HG03520 (cell line): ENCODE measurements around the gene PRKCE.

Experiments
- ATAC-seq: cut with Tn5 transposase; IDR thresholded peaks from one replicate; pipeline ENCODE4 v1.9.1; 2021; ENCODE audit warnings: mild to moderate bottlenecking, moderate library complexity; ENCODE audit not compliant: unreplicated experiment

PRKCE gene

DNA sequence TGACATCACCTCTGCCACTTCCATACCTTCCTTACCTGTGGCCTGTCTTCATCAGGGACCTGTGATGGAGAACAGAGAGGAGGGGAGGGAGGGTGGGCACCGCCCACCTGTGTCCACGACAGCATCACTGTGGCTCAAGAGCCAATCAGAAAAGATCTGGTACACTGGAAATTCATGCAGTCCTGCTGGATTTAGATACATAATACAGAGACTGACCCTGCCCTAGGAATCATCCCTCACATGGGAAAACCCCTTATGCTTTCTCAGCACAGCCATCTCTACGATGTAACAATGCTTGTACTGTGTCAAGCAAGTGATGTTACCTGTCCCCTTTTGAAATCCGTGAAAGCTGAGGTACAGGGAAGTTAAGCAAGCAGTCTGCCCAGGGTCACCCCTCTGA lies 500.1 kb downstream of the PRKCE start:
- ATAC-seq = no peak

DNA sequence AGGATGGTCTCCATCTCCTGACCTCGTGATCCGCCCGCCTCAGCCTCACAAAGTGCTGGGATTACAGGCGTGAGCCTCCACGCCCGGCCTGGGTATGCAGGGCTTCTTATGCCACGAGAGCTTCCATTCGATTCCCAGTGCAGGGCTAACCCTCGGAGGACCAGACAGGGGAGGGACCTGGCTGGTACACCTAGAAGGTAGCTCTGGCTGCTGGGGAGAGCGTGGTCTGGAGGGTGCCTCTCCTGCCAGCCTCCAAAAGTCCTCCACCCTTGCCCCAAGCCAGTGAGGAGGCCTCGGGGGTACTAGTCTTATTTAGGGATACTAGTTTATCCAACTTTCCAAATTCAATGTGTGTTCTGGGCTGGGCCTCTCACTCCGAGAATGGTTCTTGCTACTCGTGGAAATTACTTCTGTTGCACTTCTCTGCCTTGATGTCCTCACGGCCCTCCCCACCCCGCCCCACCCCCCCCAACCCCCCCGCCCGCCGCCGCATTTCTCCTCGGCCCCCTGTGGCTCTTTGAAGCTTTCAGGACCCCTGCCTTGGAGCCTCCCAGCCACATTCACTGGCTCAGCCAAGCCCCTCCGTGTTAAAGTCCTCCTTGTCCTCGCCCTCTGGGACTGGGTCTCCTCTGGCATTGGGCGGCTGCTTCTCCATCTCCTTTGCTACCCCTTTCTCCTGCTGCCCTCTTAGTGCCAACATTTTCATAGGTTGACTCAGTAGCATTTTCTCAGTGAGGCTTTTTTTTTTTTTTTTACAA lies 502.7 kb downstream of the PRKCE start:
- ATAC-seq = no peak

DNA sequence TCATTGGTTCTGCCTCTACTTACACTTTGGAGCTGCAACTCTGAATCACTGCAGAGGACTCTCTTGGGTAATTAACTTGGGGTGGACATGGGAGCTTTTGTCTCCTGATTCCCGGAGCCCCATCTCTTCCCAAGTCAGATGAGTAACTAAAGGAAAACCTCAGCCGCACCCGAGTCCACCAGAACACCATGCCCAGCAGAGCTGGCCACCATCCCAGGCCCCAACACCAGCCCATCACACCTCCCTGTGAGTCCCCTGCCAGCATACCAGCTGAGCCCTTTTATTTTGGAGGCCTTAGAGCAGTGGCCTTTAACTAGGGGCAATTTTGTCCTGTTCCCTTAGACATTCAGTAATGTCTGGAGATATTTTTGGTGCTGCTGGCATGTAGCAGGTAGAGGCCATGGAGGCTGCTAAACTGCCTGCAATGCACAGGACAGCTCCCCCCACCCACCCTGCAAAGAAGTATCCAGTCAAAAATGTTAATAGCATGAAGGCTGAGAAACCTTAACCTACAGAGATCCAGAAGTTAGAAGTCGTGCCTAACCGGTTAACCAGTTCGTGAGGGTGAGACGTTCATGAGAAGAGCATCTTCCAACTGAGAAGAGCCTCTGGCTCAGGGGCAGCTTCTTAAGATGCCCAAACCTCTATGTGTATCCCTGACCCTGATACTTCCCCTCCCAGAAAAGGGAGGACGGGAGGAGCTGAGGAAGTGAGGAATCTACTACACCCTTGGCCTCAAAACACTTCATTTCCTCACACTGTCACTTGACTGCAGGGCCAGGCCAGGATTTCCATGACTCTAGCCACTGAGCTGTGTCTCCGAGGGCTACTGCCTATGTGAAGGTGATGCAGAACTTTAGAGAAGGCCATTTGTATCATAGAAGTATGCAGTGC lies 505.8 kb downstream of the PRKCE start:
- no peak for ATAC-seq

DNA sequence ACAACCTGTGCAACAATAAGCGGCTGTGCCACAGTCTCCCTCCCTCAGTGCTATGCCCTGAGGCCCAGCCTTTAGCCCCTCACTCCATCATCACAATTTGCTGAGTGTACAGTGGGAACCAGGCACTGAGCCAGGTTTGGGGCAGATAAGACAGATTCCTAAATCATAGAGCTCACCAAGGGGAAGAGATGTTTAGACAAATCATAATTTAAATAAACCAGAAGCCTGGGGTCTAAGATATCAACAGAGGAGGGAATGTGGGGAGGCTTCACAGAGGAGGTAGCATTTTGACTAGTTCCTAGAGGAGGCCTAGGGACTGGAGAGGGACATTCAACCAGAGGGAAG lies 506.5 kb downstream of the PRKCE start:
- ATAC-seq = no peak

DNA sequence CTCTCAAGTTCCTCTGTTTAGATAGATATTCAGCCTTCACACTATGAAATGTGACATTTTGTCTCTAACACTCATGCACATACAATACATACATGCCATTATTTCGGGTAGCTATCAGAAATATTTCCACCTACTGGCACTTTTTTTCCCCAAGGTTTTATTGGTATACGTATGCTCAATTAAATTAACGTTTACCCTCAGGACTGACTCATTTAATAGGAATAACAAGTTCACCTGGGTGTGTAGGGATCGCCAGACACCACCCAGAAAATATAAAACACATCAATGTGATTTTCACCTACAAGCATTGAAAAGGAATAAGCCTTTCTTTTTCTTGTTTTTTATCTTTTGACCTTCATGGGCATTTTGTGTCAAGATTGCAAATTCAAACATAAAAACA lies 507.2 kb downstream of the PRKCE start:
- ATAC-seq = no peak

DNA sequence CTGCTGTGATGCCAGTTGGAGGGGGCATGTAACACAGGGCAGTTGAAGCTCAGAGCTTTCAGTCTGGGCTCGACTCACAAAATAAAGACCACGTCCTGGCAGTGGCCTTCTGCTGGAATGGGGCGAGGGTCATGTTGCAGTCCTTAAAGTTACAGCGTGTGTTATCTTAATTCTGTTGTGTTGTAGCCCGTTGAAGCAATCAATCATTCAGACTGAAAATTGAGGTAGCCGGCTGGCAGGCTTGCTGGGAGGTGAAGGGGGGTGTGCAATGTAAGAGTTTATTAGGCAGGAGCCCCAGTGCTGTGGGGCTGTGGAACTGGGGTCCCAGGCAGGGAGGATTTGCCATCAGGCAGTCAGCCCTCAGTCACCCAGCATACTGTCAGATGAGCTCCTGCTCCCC lies 508.9 kb downstream of the PRKCE start:
- ATAC-seq = no peak

DNA sequence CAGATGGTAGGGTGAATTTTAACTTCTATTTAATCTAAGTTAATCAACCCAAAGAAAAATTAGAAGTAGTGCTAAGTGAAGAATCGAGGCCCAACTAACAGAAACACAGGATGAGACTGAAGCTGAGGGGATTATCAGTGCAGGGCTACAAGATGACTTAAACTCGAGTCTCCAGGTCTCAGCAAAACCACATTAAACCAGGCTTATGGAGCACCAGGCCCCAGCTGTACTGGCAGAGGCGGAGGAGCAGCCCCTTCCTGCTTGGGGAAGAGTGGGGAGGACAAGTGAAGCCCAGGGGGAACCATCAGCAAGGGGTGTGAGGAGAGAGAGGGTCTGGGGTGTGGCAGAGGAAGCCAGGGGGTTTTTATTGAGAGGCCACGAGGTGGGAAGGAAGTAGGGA lies 509.8 kb downstream of the PRKCE start:
- no peak for ATAC-seq

DNA sequence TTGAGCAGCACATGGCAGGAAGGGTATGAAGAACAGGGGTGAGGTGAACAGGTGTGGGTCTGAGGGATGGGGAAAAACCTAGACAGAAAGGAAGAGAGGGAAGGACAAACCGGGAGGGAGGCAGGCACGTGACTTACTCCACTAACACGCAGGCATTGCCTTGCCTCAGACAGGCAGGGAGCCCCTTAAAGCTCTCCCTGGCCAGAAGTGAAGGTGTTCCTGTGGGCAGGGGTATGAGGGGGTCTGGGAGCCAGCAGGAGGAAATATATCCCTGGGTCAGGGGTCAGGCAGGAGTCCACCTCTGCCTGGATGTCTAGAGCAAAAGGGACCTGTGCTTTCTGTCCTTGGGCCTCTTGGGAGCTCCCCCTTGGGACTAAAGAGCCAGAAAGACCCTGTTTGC lies 510.4 kb downstream of the PRKCE start:
- no peak for ATAC-seq

DNA sequence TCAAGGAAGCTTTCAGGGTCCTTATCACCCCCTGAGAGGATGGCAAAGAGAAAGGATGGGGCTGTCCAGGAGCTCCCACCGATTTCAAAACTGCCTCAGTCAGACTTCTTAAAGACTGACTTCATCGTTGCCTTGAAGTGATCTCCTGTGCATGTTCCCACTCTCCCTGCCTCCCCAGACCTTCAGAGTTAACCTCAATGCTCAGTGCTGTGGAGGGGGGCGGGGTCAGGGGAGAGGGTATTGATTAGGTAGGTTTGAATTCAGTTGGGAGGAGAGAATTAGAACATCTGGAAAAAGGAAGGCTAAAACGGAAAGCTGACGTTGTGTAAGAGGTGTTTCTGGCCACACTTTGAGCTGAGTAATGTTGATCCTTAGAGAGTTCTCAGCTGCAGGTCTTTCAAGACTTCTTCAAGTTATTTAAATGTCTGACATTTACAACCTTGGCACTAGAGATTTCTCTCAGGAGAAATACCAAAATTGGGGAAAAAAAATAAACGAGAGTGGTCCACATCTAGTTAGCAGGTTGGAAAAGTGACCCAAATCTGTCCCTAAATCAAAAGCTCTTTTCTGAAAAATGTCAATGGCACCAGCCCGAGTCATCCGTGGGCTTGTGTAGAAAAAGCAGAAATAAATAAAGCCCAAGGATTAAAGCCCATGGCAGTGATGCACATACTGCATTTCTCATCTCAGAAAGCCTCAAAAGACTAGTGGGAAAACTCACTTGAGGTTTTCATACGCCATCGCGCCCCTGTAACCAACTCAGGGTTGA lies 511.0 kb downstream of the PRKCE start:
- ATAC-seq = no peak

DNA sequence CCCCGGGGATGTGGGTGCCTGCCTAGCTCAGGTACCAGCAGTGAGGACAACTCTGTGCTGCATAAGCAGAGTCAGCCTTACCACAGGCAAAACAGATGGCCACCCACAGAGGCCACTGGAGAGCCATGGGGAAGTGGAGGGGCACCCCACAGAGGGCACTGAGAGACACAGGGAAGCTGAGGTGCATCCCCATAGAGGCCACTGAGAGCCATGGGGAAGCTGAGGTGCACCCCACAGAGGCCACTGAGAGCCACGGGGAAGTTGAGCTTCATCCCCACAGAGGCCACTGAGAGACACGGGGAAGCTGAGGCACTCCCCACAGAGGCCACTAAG lies 511.6 kb downstream of the PRKCE start:
- ATAC-seq = no peak

DNA sequence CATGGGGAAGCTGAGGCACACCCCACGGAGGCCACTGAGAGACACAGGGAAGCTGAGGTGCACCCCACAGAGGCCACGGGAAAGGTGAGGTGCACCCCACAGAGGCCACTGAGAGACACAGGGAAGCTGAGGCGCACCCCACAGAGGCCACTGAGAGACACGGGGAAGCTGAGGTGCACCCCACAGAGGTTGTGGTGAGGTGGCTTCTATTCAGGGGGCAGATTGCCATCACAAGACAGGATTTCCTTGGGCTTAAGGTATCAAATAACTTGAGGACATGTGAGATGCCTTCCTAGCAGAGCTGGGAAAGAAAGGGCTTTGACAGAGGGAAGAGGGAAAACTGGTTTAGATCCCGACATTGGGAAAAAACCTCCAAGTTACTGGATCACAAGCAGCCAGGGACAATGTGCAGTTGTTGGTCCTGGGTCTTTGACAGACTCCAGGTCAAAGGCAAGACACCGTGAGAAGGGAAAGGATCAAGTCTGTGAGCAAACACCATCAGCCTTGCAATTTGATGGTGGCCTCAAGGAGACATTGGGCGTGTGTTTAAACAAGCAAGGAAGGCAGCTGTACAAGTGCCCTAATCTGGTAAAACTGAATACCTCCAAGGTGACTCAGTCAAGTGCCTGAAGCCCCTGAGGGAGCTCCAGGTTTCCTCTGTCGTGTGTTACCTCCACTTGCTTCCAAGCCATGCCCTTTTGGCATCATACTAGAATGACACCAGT lies 512.5 kb downstream of the PRKCE start:
- ATAC-seq = no peak

DNA sequence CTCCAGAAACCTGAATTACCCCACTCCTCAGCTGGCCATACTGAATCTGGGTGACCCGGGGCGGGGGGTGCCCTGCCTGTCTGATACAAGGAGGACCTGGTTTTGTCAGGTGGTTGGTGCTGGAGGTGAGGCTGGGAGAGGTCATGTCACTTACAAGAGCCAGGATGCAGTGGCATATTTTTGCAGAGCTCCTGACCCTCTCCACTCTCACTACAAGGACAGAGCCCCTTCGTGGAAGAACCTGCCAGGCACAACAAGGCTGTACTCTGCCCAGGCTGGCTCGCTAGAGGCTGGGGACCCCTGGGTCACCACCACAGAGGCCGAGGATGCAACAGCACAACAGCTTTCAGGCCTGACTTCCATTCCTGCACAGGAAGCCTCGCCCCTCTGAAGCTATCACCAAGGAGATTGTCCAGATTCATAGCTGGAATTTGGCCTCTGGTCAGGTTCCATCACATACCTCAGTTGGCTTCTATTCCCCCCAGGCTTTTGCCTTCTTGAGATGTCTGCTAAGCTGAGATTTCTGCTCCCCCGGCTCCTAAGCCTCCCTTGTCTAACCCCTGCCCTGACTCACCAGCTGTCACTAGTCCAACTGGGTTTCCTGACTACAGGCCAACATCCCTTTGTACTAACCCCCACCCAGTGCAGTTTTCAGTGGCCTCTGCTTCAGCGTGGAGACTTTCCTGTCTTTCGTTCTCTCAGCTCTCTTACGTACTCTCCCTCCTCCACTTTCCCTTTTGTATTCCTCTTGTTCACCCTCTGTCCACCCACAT lies 513.2 kb downstream of the PRKCE start:
- no peak for ATAC-seq

DNA sequence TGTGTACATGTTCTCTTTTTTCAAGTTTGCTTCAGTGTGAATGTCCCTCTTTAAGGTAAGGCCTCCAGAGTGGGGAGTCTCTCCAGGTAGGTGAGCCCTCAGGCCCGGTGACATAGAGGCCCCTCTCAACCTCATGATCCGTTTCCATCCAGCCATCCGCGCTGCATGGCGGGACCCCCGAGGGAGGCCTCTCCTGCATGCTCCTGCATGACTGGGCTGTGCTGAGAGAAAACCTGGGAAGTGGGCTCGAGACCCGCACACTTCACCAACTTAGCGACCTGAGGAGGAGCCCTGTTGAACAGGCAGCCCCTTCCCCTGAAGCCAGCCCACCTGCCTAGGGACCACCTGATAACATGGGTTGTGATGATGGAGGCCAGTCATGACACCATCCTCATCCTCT lies 514.4 kb downstream of the PRKCE start:
- ATAC-seq = no peak

DNA sequence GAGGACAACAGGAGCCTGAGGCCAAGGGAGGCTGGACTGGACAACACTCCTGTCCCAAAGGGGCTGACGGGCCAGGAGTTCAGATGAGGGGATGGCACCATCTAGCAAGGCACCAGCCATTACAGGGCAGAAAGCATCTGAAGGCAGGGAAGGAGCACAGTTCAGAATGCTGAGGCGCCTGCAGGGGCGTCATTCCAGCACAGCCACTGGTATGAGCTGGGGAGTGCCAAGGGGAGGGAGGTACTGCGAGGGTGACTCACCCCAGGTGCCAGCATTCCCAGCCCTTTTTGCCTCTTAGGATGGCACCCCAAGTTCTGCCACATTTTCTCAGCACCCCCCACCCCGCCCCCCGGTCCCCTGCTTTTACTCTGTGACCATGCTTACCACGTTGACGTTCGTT lies 515.9 kb downstream of the PRKCE start:
- ATAC-seq = no peak

DNA sequence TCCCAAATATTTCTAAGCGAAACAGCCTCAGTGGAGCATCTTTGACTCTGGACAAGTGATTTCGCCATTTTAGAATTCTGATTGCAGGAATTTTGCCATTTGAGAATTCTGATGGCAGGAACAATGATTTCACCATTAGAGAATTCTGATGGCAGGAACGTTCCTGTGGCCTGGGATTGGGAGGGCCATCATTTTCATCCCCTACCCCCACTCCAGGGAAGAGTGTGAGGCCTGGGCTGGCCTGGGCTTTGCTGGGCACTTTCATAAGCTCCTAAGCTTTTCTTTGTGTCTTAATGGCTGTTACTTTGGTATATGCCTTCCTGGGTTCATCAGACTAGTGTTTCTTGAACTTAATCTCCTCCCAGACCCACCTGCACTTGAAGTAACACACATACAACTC lies 516.4 kb downstream of the PRKCE start:
- ATAC-seq = no peak

DNA sequence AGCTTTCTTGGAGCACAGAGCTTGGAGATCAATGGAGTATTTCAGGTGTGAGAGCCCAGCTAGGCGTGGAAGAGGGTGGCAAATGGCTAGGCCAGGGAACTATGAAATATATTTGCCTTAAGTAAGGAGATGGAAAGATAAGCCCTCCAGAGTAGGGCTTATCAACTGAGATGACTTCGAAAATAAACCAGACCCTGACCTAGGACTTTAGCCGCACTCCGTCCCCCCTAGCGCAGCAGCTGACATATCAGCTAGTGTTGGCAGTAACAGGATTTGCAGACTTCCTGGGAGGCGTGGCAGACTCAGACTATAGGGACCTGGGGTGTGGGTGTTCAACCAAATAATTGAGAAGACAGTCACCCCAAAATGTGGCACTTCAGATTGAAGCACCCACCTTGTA lies 518.0 kb downstream of the PRKCE start:
- ATAC-seq = no peak

DNA sequence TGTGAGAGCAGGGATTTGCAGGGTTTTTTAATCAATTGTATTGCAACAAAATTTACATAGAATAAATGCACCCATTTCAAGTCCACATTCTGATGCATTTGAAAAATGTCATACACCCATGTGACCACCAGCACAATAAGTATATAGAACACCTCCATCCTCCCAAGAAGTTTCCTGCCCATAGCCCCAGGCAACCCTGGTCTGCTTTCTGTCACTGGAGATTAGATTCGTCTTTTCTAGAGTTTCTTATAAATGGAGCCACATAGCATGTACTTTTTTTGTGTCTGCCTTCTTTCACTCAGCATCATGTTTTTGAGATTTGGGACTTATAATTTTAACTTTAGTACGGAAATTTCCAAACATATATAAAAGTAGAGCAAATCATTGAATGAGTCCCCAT lies 518.6 kb downstream of the PRKCE start:
- ATAC-seq = no peak

DNA sequence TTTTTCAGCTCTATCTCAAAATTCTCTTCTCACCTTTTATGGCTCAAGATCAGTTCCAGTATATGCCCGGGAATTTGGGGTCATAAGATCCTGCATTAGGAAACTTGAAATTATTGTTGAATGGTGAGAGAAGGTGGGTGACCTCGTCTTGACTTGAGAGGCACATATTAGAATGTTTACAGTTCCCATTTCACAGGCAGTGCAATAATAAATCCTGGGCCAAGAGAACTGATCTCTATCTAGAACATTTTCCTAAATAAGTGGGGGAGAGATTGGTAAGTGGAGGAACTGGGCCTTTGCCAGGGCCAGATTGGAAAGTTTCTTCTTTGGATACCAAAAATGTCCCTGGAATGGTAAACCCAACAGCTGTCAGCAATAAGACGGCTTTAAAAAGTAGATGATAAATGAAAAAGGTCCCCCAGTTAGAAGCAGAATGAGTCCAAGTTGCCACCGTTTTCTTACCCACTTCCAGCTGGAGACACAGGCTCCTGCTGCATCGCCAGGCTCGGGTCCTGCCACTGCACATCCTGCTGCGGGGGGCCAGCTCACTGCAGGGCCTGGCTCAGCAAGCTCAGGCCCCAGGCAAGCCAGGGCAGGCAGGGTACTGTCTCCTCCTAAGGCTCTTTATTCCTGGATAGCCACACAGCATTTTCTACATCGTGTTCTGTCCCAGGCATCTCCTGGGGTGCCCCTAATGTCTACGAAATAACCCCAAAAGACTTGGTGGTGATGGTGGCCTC lies 519.3 kb downstream of the PRKCE start:
- no peak for ATAC-seq

DNA sequence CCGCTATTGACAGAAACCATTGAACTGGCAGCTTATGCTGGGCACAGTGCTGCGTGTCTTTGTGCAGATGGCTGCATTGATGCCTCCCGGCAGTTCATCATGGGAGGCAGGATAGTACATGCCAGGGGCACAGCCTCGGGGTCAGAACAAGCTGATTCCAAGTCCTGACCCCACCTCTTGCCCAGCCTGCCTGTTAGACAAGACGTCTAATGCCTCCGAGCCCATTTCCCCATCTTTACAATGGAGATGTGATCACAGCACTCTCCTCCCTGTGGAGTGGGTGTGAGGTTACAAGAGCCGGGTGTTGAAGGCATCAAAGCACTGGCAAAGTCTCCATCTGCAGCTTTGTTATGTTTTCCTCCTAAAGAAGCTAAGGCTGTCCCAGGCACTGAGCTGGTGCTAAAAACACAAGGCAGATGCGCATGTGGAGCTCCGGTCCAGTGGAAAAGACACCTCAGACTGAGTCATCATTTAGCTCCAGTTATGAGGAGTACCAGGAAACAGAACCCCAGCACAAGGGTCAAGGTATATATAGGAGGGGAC lies 520.0 kb downstream of the PRKCE start:
- ATAC-seq = no peak
